Esophagus squamous epithelium (tissue), 4 donors: ENCODE results near the gene HDDC3.

Source experiments
- POLR2A ChIP-seq, 4 donors: fragments of 450-650 bp; IDR thresholded peaks; one replicate each; pipeline ENCODE4 v1.6.1; 2017; ENCODE audit warnings: antibody characterized with exemption in 4 of 4, mild to moderate bottlenecking in 4 of 4, moderate library complexity in 3 of 4
- TF ChIP-seq, protein P1 (sequence below), 6 experiments: fragments of 450-650 bp in 4 of 6; fragments of 200-600 bp in 2 of 6; sonication (generic) in 2 of 6; IDR thresholded peaks; one replicate each; pipeline ENCODE4 v1.5.1; 2016 to 2019; ENCODE audit warnings: antibody characterized with exemption in 6 of 6, mild to moderate bottlenecking in 4 of 6, moderate library complexity in 4 of 6

DNA sequence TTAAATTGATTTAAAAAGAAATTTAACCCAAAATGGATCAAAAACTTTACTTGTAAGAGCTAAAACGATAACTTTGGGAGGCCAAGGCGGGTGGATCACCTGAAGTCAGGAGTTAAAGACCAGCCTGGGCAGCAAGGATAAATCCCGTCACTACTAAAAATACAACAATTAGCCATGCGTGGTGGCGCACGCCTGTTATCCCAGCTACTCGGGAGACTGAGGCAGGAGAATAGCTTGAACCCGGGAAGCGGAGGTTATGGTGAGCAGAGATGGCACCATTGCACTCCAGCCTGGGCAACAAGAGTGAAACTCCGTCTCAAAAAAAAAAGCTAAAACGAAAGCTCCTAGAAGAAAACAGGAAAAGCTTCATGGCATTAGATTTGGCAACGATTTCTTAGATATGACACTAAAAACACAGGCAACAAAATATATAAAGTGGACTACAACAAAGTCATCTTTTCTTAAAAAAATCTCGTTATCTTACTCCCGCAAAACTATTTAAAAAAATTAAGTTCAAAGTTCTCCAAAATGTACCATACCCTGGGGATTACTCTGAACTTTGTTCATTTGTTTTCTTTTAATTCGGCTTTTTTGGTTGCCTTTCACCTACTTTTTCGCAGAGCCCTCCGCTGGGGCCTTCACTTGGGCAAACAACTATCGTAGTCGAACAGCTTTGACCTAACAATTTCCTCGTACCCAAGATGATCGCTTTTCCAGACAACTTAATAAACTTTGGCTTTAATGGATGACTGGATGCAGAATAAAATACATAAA, 2.9 kb downstream of the HDDC3 start:
- TF ChIP-seq POLR2A (IDR thresholded peaks at IDR 0.05): no peak
- TF ChIP-seq, protein P1, sequence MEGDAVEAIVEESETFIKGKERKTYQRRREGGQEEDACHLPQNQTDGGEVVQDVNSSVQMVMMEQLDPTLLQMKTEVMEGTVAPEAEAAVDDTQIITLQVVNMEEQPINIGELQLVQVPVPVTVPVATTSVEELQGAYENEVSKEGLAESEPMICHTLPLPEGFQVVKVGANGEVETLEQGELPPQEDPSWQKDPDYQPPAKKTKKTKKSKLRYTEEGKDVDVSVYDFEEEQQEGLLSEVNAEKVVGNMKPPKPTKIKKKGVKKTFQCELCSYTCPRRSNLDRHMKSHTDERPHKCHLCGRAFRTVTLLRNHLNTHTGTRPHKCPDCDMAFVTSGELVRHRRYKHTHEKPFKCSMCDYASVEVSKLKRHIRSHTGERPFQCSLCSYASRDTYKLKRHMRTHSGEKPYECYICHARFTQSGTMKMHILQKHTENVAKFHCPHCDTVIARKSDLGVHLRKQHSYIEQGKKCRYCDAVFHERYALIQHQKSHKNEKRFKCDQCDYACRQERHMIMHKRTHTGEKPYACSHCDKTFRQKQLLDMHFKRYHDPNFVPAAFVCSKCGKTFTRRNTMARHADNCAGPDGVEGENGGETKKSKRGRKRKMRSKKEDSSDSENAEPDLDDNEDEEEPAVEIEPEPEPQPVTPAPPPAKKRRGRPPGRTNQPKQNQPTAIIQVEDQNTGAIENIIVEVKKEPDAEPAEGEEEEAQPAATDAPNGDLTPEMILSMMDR (IDR thresholded peaks at IDR 0.05): no peak
